ENCODE data around the gene IGSF22. TPM values are rescaled to one million over a fixed set of nuclear protein-coding genes. Genes with fewer than 3 reads are reported as not detected.

Gene IGSF22
- polyA plus RNA-seq, 1 of the 3 experiments (the other 2 are of a cell fraction), result 0.02 TPM

- DNase-seq, result peak; percentile 99
- H3K4me3 ChIP-seq (ENCODE audit: low read depth in 2 of 2, low read length in 1 of 2), result peak within 1 kb of the TSS; percentile 78 to 81
- peak within 1 kb of the TSS in 1 of 2 experiments; percentile 13; a peak in 1 of 4 replicates for H3K27ac ChIP-seq (ENCODE audit: low read depth in 2 of 2, low read length in 1 of 2)
- H3K27me3 ChIP-seq (ENCODE audit: insufficient read depth), result no peaks in the 10 kb centered on the region
- 1% methylated on average over 19 of the region's 98 CpGs for WGBS (ENCODE audit: low lambda C conversion rate)
- H3K4me2 ChIP-seq, result peak within 1 kb of the TSS; percentile 66
- H4K20me1 ChIP-seq (ENCODE audit: insufficient read depth), result no peaks in the 10 kb centered on the region
- no peaks in the 10 kb centered on the region for H3K9me2 ChIP-seq
- H2AFZ ChIP-seq (ENCODE audit: low read depth), result peak within 1 kb of the TSS; percentile 87
- peaks cover 0 to 13% of the 10 kb centered on the region in 2 experiments; a peak in 1 of 4 replicates for H3K4me1 ChIP-seq (ENCODE audit: control insufficient read depth in 1 of 2, insufficient read depth in 2 of 2, low read depth in 1 of 2, low read length in 1 of 2)
- ChIA-PET POLR2A (interaction anchor here (0.8 kb wide), 1 partner anchor 22 kb away, joined by 3 read pairs; no protein-coding TSS in a partner anchor), CTCF (interaction anchor here (1.4 to 2.5 kb wide), 4 partner anchors 23 to 455 kb away, joined by 3 to 9 read pairs (median 4); no protein-coding TSS in a partner anchor)
- no peaks in the 10 kb centered on the region for H3K9me3 ChIP-seq
- peak within 1 kb of the TSS; percentile 55; the same call in 1 of the 2 replicates for H3K9ac ChIP-seq
- H3K36me3 ChIP-seq (replicated peaks in 1 of 2; ENCODE audit: control insufficient read depth in 1 of 2, insufficient read depth in 2 of 2, low read length in 1 of 2), result no peaks in the 10 kb centered on the region
- no peaks in the 10 kb centered on the region for H3F3A ChIP-seq (replicated peaks; ENCODE audit: insufficient read depth)
- H3K79me2 ChIP-seq (ENCODE audit: insufficient read depth), result no peaks in the 10 kb centered on the region
- TF ChIP-seq TAF1 (IDR thresholded peaks at IDR 0.05; ENCODE audit: borderline replicate concordance, low read depth, low read length), result 0 out of 2 replicates have a peak, but pooled peaks have one; percentile 37
- no peak for TF ChIP-seq EZH2phosphoT487 (IDR thresholded peaks at IDR 0.05; ENCODE audit: borderline replicate concordance, low read depth)
- TF ChIP-seq NFIC (IDR thresholded peaks at IDR 0.05; ENCODE audit: borderline replicate concordance), result peak; percentile 53; the same call in 1 of the 2 replicates
- no peak for TF ChIP-seq CHD2 (IDR thresholded peaks at IDR 0.05; ENCODE audit: low read length, partially characterized antibody)
- TF ChIP-seq MXI1 (IDR thresholded peaks at IDR 0.05; ENCODE audit: low read depth, low read length), result peak; percentile 61
- no peak for TF ChIP-seq REST (IDR thresholded peaks at IDR 0.05; ENCODE audit: low read depth, low read length)
- no peak for TF ChIP-seq EP300 (IDR thresholded peaks at IDR 0.05; ENCODE audit: borderline replicate concordance in 1 of 2, low read depth in 1 of 2, low read length in 1 of 2)
- TF ChIP-seq MEF2A (IDR thresholded peaks at IDR 0.05; ENCODE audit: borderline replicate concordance, low read depth), result no peak
- TF ChIP-seq, protein P1, sequence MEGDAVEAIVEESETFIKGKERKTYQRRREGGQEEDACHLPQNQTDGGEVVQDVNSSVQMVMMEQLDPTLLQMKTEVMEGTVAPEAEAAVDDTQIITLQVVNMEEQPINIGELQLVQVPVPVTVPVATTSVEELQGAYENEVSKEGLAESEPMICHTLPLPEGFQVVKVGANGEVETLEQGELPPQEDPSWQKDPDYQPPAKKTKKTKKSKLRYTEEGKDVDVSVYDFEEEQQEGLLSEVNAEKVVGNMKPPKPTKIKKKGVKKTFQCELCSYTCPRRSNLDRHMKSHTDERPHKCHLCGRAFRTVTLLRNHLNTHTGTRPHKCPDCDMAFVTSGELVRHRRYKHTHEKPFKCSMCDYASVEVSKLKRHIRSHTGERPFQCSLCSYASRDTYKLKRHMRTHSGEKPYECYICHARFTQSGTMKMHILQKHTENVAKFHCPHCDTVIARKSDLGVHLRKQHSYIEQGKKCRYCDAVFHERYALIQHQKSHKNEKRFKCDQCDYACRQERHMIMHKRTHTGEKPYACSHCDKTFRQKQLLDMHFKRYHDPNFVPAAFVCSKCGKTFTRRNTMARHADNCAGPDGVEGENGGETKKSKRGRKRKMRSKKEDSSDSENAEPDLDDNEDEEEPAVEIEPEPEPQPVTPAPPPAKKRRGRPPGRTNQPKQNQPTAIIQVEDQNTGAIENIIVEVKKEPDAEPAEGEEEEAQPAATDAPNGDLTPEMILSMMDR (IDR thresholded peaks at IDR 0.05), result no peak; the same call in 1 of the 2 replicates
- TF ChIP-seq SMC3 (IDR thresholded peaks at IDR 0.05; ENCODE audit: low read depth, low read length), result no peak
- no peak for TF ChIP-seq RXRA (IDR thresholded peaks at IDR 0.05; ENCODE audit: borderline replicate concordance, low read depth)
- TF ChIP-seq YY1 (IDR thresholded peaks at IDR 0.05; ENCODE audit: low read depth), result no peak
- no peak for TF ChIP-seq FOSL2 (IDR thresholded peaks at IDR 0.05; ENCODE audit: borderline replicate concordance, low read depth)
- no peak for TF ChIP-seq GABPA (IDR thresholded peaks at IDR 0.05; ENCODE audit: low read depth)
- no peak for TF ChIP-seq JUND (IDR thresholded peaks at IDR 0.05)
- peak; percentile 53; the same call in 1 of the 2 replicates for TF ChIP-seq MAX (IDR thresholded peaks at IDR 0.05; ENCODE audit: low read depth)
- TF ChIP-seq ELF1 (IDR thresholded peaks at IDR 0.05), result no peak
- 0 out of 2 replicates have a peak, but pooled peaks have one; percentile 52 for TF ChIP-seq RFX5 (IDR thresholded peaks at IDR 0.05; ENCODE audit: low read length)
- TF ChIP-seq USF2 (IDR thresholded peaks at IDR 0.05; ENCODE audit: borderline replicate concordance, low read depth, low read length), result no peak
- TF ChIP-seq NRF1 (IDR thresholded peaks at IDR 0.05; ENCODE audit: low read depth, low read length), result no peak
- no peak for TF ChIP-seq RAD21 (IDR thresholded peaks at IDR 0.05; ENCODE audit: low read length)
- no peak for TF ChIP-seq TEAD4 (IDR thresholded peaks at IDR 0.05; ENCODE audit: borderline replicate concordance, insufficient read depth)
- TF ChIP-seq, protein P2, sequence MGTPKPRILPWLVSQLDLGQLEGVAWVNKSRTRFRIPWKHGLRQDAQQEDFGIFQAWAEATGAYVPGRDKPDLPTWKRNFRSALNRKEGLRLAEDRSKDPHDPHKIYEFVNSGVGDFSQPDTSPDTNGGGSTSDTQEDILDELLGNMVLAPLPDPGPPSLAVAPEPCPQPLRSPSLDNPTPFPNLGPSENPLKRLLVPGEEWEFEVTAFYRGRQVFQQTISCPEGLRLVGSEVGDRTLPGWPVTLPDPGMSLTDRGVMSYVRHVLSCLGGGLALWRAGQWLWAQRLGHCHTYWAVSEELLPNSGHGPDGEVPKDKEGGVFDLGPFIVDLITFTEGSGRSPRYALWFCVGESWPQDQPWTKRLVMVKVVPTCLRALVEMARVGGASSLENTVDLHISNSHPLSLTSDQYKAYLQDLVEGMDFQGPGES (IDR thresholded peaks at IDR 0.05; ENCODE audit: low read depth, low read length), result no peak
- TF ChIP-seq TCF12 (IDR thresholded peaks at IDR 0.05), result no peak
Observed at GRCh38 chr11:18698341-18699268, 27.4 kb downstream of the IGSF22 start, which contains the start of gene TMEM86A. Gene TMEM86A (plus strand): TSS chr11:18698779. CDS start chr11:18698887, 108 bp downstream.
